Measurements from ENCODE around the gene SORL1.
"Not testable (repeated sequence)": the region's sequence is repeated elsewhere in the genome, so short reads cannot be mapped to it uniquely, and the experiment has no call there.

The SORL1 gene

GRCh38 chr11:121566279-121567168 is 114.4 kb downstream of the SORL1 start:
- DNase-seq = no peak

GRCh38 chr11:121567995-121568394 is 115.9 kb downstream of the SORL1 start:
- DNase-seq = no peak

- not testable (repeated sequence) for DNase-seq
Observed at GRCh38 chr11:121569332-121570299, 117.5 kb downstream of the SORL1 start.

GRCh38 chr11:121570453-121570852 is 118.3 kb downstream of the SORL1 start:
- DNase-seq = no peak

GRCh38 chr11:121571506-121571905 is 119.4 kb downstream of the SORL1 start:
- DNase-seq = no peak

- no peak for DNase-seq
Observed at GRCh38 chr11:121572571-121573059, 120.5 kb downstream of the SORL1 start.

- DNase-seq = no peak
Observed at GRCh38 chr11:121574801-121575200, 122.7 kb downstream of the SORL1 start.

GRCh38 chr11:121575250-121575962 is 123.3 kb downstream of the SORL1 start:
- DNase-seq = no peak

- no peak for DNase-seq
Observed at GRCh38 chr11:121575963-121576290, 123.8 kb downstream of the SORL1 start.

- DNase-seq = no peak
Observed at GRCh38 chr11:121576531-121576930, 124.4 kb downstream of the SORL1 start.

GRCh38 chr11:121577106-121577848 is 125.2 kb downstream of the SORL1 start:
- DNase-seq = peak; percentile 6

- DNase-seq = no peak
Observed at GRCh38 chr11:121578251-121578976, 126.3 kb downstream of the SORL1 start.

- DNase-seq = no peak
Observed at GRCh38 chr11:121580154-121580553, 128.0 kb downstream of the SORL1 start.

GRCh38 chr11:121581607-121582006 is 129.5 kb downstream of the SORL1 start:
- no peak for DNase-seq

GRCh38 chr11:121582296-121582695 is 130.2 kb downstream of the SORL1 start:
- peak; percentile 44 for DNase-seq

- DNase-seq = no peak
Observed at GRCh38 chr11:121583825-121584224, 131.7 kb downstream of the SORL1 start.

GRCh38 chr11:121586750-121587149 is 134.6 kb downstream of the SORL1 start:
- DNase-seq = no peak

GRCh38 chr11:121587182-121587581 is 135.1 kb downstream of the SORL1 start:
- no peak for DNase-seq

GRCh38 chr11:121588747-121589146 is 136.6 kb downstream of the SORL1 start:
- DNase-seq = no peak

GRCh38 chr11:121589946-121590537 is 137.9 kb downstream of the SORL1 start:
- DNase-seq = no peak

All from DMS153 (cell line).